Upper lobe of right lung (tissue), 1 donor: ENCODE measurements around the gene GGT6. TPM values are rescaled to one million over a fixed set of nuclear protein-coding genes. Genes with fewer than 3 reads are reported as not detected.
A peak's percentile ranks its signal among the peaks of the same experiment; 100 is the strongest.

Experiments
- ATAC-seq: fragments of 200-7000 bp; cut with Tn5 transposase; one replicate; pipeline ENCODE4 v1.9.1; 2020; ENCODE audit warnings: mild to moderate bottlenecking, moderate library complexity
- DNase-seq: peaks from one replicate; pipeline ENCODE4 v3.0.0-alpha.2; 2020
- H3K27ac ChIP-seq: fragments of 200-600 bp; one replicate; pipeline ENCODE4 v1.8.0; 2022
- H3K27me3 ChIP-seq: fragments of 200-600 bp; one replicate; pipeline ENCODE4 v1.8.0; 2022; ENCODE audit warnings: mild to moderate bottlenecking
- H3K36me3 ChIP-seq: fragments of 200-600 bp; one replicate; pipeline ENCODE4 v1.8.0; 2022
- H3K4me1 ChIP-seq: fragments of 200-600 bp; one replicate; pipeline ENCODE4 v1.8.0; 2022
- H3K4me3 ChIP-seq: fragments of 200-600 bp; one replicate; pipeline ENCODE4 v1.8.0; 2022; ENCODE audit warnings: mild to moderate bottlenecking
- H3K9me3 ChIP-seq: fragments of 200-600 bp; one replicate; pipeline ENCODE4 v1.8.0; 2022
- intact Hi-C: fragments of 100-400 bp; cut with DNase I; formaldehyde crosslinking; loops from one replicate; pipeline ENCODE4 v1.11.0; 2022
- total RNA-seq: library from RNA; stranded (reverse); fragmentation: NEBNext Ultra II Directional; extraction: Animal tissue kit (Norgen Biotek cat#: 25700); gene quantifications from one replicate; pipeline ENCODE4 v1.2.1, GENCODE V29; 2021
- TF ChIP-seq, protein P1 (sequence below): fragments of 200-600 bp; IDR thresholded peaks from one replicate; pipeline ENCODE4 v1.8.0; 2022; ENCODE audit warnings: antibody characterized with exemption
- donor health status: DM: no; HTN: yes; CAD: no; lungs with severe emphysema.

GGT6 gene
- total RNA-seq, 1 donor from 2014 or later, result 5.6 TPM

DNA sequence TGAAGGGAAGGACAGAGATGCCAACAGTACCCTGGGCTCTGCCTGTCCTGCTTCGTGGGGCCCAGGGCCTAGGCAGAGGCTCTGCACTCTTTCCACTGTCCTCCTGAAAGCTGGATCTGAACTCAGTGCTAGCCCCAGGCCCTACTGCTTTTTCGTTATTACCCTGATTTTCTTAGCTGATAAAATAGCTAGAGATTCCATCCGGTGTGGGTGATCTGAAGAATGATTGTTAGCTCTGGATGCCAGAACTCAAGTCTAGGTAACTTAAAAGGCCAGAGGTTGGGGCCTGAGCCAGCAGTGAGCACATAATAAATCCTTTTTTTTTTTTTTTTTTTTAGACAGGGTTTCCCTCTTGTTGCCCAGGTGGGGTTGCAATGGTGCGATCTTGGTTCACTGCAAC is 3.4 kb downstream of the GGT6 start:
- Histone ChIP-seq H3K9me3 (no peaks in the 10 kb centered on the region), H3K27ac (no peak overlapping the region), H3K27me3 (no peaks in the 10 kb centered on the region), H3K36me3 (peaks cover 17% of the 10 kb centered on the region), H3K4me3 (no peak overlapping the region), H3K4me1 (peaks cover 16% of the 10 kb centered on the region)
- ATAC-seq (no peak), DNase-seq (no peak)
- TF ChIP-seq, protein P1, sequence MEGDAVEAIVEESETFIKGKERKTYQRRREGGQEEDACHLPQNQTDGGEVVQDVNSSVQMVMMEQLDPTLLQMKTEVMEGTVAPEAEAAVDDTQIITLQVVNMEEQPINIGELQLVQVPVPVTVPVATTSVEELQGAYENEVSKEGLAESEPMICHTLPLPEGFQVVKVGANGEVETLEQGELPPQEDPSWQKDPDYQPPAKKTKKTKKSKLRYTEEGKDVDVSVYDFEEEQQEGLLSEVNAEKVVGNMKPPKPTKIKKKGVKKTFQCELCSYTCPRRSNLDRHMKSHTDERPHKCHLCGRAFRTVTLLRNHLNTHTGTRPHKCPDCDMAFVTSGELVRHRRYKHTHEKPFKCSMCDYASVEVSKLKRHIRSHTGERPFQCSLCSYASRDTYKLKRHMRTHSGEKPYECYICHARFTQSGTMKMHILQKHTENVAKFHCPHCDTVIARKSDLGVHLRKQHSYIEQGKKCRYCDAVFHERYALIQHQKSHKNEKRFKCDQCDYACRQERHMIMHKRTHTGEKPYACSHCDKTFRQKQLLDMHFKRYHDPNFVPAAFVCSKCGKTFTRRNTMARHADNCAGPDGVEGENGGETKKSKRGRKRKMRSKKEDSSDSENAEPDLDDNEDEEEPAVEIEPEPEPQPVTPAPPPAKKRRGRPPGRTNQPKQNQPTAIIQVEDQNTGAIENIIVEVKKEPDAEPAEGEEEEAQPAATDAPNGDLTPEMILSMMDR, result no peak
- intact Hi-C loops, result no loop called here

DNA sequence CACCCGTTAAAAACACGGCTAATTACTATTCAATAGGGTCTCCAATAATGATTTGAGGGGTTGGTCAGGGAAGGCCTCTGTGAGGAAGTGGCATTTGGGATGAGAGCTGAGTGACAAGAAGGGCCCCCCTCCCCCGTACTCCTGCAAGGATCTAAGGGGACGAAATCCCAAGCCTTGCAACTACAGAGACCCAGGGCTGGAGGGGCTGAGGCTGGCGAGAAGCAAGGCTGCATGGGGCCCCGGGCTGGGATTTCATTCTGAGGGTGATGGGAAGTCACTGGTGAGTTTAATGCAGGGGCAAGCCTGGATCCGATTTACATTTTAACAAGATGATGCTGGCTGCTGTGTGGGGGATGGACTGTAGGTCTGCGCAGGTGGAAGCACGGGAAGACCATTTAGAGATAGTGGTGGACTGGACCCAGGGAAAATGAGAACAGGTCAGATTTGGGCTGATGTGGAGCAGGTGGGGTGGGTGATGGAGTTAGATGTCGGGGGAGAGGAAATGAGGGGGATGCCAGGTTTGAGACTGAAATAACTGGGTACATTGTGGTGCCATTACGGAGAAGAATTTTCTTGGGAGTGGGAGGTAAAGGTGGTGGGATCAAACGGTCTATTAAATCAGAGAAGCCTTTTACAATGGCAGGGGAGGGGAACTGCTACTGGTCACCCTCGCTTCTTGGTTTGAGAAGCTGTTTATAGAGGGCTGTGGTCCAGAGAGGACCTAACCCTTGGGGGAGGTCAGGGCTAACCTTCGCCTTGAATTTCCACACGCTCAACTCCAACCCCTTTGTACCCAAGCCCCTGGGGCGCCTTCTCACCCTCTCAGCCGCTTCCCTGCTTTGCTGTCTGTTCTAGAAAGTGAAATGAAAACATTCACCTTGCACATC is 4.3 kb downstream of the GGT6 start:
- ATAC-seq (no peak), DNase-seq (peak; percentile 51)
- H3K4me1 ChIP-seq, result peaks cover 16% of the 10 kb centered on the region
- no peaks in the 10 kb centered on the region for H3K27me3 ChIP-seq
- peak overlapping the region; percentile 87 for H3K27ac ChIP-seq
- H3K9me3 ChIP-seq, result no peaks in the 10 kb centered on the region
- TF ChIP-seq, protein P1, result no peak
- peak overlapping the region; percentile 84 for H3K4me3 ChIP-seq
- intact Hi-C loops, result no loop called here
- H3K36me3 ChIP-seq, result peaks cover 26% of the 10 kb centered on the region

DNA sequence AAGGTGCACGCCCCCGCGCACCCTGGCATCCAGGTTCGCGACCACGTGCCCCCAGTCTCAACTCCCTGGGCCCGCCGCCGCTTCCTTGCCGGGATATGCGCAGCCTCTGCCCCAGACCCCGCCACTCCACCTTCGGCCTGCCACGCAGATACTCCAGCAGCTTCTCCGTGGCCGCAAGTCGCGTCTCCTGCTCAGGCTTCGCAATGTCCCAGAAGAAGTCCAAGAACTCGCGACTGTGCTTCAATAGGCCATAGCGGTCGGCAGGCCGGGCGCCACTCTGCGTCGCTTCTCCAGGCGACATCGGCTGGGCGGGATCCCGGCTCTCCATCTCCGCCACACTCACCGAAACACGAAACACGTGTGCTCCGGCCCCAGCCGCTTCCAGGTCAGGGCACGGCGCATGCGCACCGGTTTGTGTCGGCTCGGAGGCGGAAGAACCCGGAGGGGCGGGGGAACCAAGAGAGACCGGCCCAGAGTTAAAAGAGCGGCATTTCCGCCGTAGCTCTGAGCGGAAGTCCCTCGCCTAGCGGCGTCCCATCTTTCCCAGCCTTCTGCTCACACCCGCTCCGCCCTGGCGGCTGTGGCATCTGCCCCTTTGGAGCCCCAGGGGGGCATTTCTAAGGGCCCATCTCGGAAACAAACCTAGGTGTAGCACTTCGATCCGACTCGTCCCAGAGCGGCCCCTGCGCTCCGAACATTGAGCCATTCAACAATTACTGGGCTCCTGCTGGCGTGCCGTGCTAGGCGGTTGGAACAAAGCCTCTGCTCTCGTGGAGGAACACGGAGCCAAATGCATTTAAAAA is 5.2 kb downstream of the GGT6 start, which contains the start of gene MYBBP1A:
MYBBP1A (minus strand) TSS at position 388 of the 803 bp plus-strand sequence; CDS start at position 328, 60 bp downstream.
- ATAC-seq (peak; percentile 94), DNase-seq (peak; percentile 99)
- Histone ChIP-seq H3K4me1 (peaks cover 16% of the 10 kb centered on the region), H3K4me3 (peak within 1 kb of the TSS; percentile 84), H3K27ac (peak within 1 kb of the TSS; percentile 87), H3K9me3 (no peaks in the 10 kb centered on the region), H3K36me3 (peaks cover 35% of the 10 kb centered on the region), H3K27me3 (no peaks in the 10 kb centered on the region)
- TF ChIP-seq, protein P1, result peak; percentile 34
- intact Hi-C loops, result no loop called here

DNA sequence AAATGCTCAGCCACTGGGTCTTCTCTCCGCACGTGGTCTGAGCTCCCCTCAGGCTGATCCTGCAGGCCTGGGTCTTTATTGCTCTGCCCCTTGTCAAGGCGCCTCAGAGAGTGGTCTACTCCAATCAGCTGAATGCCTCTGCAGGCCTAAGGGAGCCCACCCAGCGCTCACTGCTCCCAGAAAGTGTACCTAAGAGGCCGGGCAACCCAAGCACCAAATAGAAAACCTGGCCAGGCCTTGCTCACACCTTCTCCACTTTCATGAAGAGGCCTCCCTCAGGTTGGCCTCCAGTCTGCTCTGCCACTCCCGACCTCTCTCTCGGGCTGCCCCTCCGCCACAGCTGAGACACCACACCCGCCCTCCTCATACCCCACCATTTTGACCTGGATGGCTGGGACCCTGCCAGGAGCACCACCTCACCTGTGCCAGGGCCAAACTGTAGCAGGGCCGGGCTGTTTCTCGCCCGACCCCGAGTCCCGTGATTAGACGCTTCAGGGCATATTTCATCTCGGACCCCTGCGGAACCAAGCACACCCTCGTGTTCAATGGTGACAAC is 5.9 kb downstream of the GGT6 start:
- TF ChIP-seq, protein P1, result no peak
- Histone ChIP-seq H3K27me3 (no peaks in the 10 kb centered on the region), H3K4me1 (peaks cover 16% of the 10 kb centered on the region), H3K36me3 (peaks cover 42% of the 10 kb centered on the region), H3K4me3 (peak overlapping the region; percentile 84), H3K9me3 (no peaks in the 10 kb centered on the region), H3K27ac (peak overlapping the region; percentile 87)
- DNase-seq (peak; percentile 62), ATAC-seq (no peak)
- intact Hi-C loops, result no loop called here

DNA sequence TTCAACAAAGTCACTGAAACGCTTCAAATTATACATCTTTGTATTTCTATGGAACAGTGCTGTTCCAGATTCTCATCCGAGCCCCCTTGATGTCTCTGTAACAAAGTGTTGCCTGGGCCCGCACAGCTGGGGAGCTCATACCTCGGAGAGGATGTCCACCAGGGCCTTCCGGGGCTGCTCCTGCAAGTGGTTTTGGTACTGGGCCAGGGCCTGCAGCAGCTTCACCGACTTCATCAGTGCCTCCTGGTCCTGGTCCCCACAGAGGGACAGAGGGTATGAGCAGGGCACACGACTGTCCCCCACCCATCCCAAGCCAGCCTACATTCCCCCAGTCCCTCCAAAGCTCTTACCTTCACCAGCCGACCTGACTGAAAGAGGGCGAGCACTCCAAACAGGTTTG is 6.7 kb downstream of the GGT6 start:
- ATAC-seq, result no peak
- Histone ChIP-seq H3K27ac (no peak overlapping the region), H3K27me3 (no peaks in the 10 kb centered on the region), H3K9me3 (no peaks in the 10 kb centered on the region), H3K4me3 (peak overlapping the region; percentile 84), H3K36me3 (peaks cover 50% of the 10 kb centered on the region), H3K4me1 (peaks cover 16% of the 10 kb centered on the region)
- intact Hi-C loops, result no loop called here
- DNase-seq, result peak; percentile 57
- TF ChIP-seq, protein P1, result no peak
